GM12873 (cell line): ENCODE measurements around the gene TOM1L2.

Experiments
- TF ChIP-seq, protein P1 (sequence below): IDR thresholded peaks from 2 replicates; pipeline ENCODE4 v1.5.1; 2012; ENCODE audit warnings: low read depth, mild to moderate bottlenecking, moderate library complexity, low read length, control low read depth; ENCODE audit not compliant: insufficient read depth; ENCODE audit errors: missing control alignments

TOM1L2 gene

DNA sequence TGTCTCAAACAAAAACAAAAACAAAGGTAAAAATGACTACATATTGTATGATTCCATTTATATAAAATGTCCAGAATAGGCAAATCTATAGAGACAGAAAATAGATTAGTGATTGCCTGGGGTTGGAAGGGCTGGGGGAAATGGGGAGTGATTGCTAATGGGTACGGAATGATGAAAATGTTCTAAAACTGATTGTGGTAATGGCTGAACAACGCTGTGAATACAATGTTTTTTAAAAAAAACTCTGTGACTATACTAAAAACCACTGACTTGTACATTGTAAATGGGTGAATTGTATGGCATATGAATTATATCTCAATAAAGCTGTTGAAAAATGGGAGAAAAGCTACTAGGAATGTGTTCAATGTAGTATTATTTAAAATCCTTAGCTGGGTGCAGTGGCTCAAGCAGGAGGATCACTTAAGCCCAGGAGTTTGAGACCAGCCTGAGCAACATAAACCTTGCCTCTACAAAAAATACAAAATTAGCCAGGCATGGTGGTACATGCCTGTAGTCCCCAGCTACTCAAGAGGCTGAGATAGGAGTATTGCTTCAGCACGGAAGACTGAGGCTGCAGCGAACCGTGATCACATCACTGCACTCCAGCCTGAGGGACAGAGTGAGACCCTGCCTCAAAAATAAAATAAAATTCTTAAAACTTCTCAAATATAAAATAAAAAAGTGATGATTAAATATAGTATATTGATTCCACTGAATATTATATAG is 47.9 kb downstream of the TOM1L2 start:
- TF ChIP-seq, protein P1, sequence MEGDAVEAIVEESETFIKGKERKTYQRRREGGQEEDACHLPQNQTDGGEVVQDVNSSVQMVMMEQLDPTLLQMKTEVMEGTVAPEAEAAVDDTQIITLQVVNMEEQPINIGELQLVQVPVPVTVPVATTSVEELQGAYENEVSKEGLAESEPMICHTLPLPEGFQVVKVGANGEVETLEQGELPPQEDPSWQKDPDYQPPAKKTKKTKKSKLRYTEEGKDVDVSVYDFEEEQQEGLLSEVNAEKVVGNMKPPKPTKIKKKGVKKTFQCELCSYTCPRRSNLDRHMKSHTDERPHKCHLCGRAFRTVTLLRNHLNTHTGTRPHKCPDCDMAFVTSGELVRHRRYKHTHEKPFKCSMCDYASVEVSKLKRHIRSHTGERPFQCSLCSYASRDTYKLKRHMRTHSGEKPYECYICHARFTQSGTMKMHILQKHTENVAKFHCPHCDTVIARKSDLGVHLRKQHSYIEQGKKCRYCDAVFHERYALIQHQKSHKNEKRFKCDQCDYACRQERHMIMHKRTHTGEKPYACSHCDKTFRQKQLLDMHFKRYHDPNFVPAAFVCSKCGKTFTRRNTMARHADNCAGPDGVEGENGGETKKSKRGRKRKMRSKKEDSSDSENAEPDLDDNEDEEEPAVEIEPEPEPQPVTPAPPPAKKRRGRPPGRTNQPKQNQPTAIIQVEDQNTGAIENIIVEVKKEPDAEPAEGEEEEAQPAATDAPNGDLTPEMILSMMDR = no peak

DNA sequence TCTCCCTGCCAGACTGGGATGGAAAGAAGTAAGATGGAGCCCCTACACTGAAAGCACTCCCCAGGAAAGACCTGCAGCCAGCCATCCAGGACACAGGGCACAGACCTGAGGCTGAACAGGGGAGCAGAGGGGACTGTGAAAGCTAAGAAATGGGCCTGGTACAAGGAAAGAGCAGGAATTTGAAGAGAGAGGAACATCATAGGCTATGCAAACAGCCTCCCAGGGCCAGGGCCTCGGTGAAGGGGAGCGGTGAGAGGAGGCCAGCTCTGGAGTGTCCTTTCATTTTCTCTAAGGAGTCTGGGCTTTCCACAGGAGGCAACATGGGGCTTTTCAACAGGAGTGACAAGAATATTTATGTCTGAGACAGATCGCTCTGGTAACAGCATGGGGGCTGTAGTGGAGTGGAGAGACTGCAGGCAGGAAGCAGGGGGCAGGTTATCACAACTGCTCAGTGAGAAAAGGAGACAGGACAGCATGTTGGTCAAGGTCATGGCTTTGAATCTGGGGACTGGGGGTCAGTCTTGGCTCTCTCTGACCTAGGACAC is 50.1 kb downstream of the TOM1L2 start:
- TF ChIP-seq, protein P1 = no peak

DNA sequence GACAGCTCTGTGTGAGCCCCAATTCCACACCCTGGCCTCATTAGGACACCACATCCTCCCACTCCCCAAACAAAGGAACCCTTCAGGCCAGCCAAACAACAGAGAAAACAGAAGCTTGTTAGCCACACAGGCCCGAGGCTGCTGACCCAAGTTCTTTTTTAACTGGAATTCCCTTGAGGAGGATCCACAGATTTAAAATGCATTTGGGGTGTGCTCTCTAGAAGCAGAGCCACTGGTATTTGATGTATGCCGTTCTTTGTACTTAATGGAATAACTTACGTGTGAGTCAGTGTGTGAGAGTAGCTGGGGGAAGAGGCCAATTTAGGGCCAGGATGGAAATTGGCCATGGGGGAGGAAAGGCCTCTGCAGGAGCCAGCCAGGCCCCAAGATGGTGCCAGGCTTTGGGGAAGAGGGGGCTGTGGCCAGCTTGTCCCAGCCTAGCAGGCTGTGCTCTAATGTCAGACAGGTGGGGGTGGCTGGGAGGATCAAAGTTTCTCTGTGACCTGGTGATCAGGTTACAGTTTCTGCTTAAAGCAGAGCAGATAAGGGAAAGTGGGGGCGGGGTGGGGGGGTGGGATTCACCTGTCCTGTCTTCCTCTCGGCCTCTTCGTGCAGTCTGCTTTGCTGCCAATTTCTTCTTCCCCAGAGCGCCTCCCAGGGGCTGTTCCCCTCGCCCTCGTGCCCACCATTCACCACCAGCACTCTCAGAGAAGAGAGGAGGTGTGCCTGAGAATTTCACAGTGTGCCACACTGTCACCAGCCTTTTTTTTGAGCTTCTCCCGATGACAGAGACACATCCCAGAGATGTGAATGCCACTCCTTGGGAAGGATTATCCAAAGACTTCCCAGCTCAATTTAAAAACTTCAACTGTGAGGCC is 50.8 kb downstream of the TOM1L2 start:
- TF ChIP-seq, protein P1 = no peak

DNA sequence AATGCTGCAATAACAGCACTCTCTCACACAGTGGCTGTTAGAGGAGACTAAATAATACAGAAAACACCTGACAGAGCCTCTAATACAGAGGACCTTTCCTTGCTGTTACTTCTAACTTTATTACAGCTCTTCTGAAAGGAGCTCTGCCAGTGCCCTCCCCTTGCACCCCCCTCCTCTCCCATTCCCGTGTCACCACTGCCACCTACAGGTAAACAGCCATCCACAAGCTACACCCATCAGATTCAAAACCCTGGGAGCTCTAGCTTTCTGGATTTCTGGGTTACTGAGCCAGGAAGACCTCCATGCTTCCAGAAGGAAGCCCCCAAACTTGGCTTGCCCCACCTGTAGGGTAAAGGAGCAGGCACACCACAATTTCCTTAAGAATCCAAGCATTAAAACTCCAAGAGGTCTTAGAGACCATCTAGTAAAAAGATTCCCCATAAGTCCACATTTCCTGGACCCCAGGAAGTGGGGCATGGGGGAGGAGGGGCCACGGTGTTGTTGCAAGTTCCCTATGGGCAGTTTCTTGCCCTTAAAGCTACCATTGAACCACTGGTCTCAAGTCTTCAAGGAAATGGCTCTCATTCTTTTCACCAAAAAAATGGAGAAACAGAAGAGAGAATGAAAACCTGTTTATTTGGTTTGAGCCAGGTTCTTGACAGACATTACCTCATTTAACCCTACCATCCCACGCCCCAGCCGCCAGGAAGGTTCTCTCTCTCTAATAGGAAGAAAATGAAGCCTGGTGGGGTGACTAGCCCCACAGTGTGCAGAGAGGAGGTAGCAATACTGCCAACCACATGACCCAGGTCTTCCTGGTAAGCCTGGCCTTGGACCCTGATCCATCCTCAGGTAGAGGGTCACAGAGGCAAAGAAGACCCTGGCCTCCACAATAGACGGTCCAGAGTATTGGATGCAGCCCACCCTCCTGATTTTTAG is 52.8 kb downstream of the TOM1L2 start:
- TF ChIP-seq, protein P1 = peak; percentile 84

DNA sequence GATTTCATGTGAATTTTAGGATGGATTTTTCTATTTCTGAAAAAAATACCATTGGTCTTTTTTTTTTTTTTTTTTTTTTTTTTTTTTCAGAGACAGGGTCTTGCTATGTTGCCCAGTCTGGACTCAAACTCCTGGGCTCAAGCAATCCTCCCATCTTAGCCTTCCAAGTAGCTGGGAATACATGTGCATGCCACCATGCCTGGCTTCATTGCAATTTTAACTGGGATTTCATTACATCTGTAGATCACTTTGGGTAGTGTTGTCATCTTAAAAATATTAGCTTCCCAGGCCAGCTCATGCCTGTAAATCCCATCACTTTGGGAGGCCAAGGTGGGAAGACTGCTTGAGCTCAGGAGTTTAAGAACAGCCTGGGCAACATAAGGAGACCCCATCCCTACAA is 54.8 kb downstream of the TOM1L2 start:
- TF ChIP-seq, protein P1 = no peak

DNA sequence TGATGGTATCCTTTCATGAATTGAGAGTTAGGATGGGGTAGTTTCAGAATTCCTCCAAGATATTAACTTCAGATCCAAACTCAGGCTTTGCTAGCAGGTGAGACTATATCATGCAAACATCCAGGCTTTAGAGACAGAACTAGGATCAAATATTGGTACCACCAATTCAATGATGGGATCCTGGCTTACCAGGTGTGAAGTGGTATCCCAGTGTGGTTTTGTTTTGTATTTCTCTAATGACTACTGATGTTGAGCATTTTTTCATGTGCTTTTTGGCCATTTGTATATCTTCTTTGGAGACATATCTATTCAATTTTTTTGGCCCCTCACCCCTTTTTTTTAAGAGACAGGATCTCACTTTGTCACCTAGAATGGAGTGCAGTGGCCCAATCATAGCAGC is 57.0 kb downstream of the TOM1L2 start:
- TF ChIP-seq, protein P1 = no peak
